Uterus (tissue), 2 donors: ENCODE measurements around the gene SYCP2.

Source experiments
- CTCF ChIP-seq, 4 experiments: fragments of 200-600 bp in 2 of 4; fragments of 450-650 bp in 2 of 4; sonication (generic) in 2 of 4; IDR thresholded peaks; one replicate each; pipeline ENCODE4 v1.5.1; 2016 to 2019; ENCODE audit warnings: antibody characterized with exemption in 4 of 4, mild to moderate bottlenecking in 2 of 4, moderate library complexity in 1 of 4
- POLR2A ChIP-seq, 2 donors: fragments of 450-650 bp; IDR thresholded peaks; one replicate each; pipeline ENCODE4 v1.6.1; 2016; ENCODE audit warnings: antibody characterized with exemption in 2 of 2, mild to moderate bottlenecking in 1 of 2, moderate library complexity in 1 of 2

GRCh38 chr20:59824711-59825562, 108.5 kb downstream of the SYCP2 start:
- TF ChIP-seq CTCF (IDR thresholded peaks at IDR 0.05) (no peak), POLR2A (IDR thresholded peaks at IDR 0.05) (no peak)
